Tibial artery (tissue), 4 donors: ENCODE data around the gene PKMYT1.

Source experiments
- DNase-seq, 2 donors: peaks; one replicate each; pipeline ENCODE4 v3.0.0-alpha.2; 2019
- H3K27ac ChIP-seq, 2 donors: fragments of 200-600 bp; sonication (generic) in 1 of 2; 1 replicate in 1 of 2; 2 replicates in 1 of 2; pipeline ENCODE4 v1.5.1; 2018 to 2019; ENCODE audit warnings: mild to moderate bottlenecking in 1 of 2
- H3K27me3 ChIP-seq, 2 donors: fragments of 200-600 bp; sonication (generic) in 1 of 2; one replicate each; pipeline versions ENCODE4 v1.5.1 to v1.6.0; 2016 to 2019
- H3K36me3 ChIP-seq, 3 donors: fragments of 200-600 bp; sonication (generic) in 2 of 3; one replicate each; pipeline ENCODE4 v1.5.1; 2016 to 2019; ENCODE audit warnings: mild to moderate bottlenecking in 2 of 3
- H3K4me1 ChIP-seq, 4 donors: fragments of 200-600 bp; sonication (generic) in 2 of 4; 1 replicate in 3 of 4; 2 replicates in 1 of 4; pipeline ENCODE4 v1.5.1; 2016 to 2019
- H3K4me3 ChIP-seq, 2 donors: fragments of 200-600 bp; sonication (generic) in 1 of 2; 1 replicate in 1 of 2; 2 replicates in 1 of 2; pipeline ENCODE4 v1.5.1; 2018 to 2019; ENCODE audit warnings: mild to moderate bottlenecking in 2 of 2
- H3K9me3 ChIP-seq, 3 donors: fragments of 200-600 bp; sonication (generic) in 1 of 3; one replicate each; pipeline ENCODE4 v1.5.1; 2016 to 2019
- CTCF ChIP-seq, 2 experiments: fragments of 200-600 bp in 1 of 2; fragments of 450-650 bp in 1 of 2; IDR thresholded peaks; one replicate each; pipeline ENCODE4 v1.5.1; 2017 to 2019; ENCODE audit warnings: antibody characterized with exemption in 2 of 2, mild to moderate bottlenecking in 1 of 2, moderate library complexity in 1 of 2
- intact Hi-C: fragments of 100-400 bp; cut with DNase I; formaldehyde crosslinking; loops from one replicate; pipeline ENCODE4 v1.15.0; 2023; ENCODE audit warnings: low total_unique reads

The PKMYT1 gene

DNA sequence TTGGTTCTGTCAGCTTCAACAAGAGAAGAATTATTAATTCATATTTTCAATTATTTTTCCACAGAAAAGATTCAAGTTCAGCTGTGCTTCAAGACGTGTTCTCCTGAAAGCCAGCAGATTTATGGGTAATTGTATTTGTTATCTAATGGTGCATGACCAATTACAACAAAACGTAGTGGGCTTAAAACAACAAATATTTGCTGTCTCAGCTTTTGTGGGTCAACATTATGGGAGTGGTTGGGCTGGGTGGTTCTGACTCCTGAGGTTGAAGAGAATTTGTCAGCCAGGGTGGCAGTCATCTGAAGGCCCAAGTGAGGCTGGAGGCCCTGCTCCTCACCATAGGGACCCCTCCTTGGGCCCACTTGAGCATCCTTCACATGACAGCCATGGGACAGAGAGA, 40.3 kb downstream of the PKMYT1 start:
- intact Hi-C loops = no loop called here
- H3K27ac ChIP-seq = no peak overlapping the region
- TF ChIP-seq CTCF (IDR thresholded peaks at IDR 0.05) = no peak
- DNase-seq = no peak
- peaks cover 65 to 95% (median 87%) of the 10 kb centered on the region in 3 donors for H3K36me3 ChIP-seq
- H3K27me3 ChIP-seq = no peaks in the 10 kb centered on the region
- no peak overlapping the region for H3K4me3 ChIP-seq
- H3K4me1 ChIP-seq = no peaks in the 10 kb centered on the region
- H3K9me3 ChIP-seq = no peaks in the 10 kb centered on the region

DNA sequence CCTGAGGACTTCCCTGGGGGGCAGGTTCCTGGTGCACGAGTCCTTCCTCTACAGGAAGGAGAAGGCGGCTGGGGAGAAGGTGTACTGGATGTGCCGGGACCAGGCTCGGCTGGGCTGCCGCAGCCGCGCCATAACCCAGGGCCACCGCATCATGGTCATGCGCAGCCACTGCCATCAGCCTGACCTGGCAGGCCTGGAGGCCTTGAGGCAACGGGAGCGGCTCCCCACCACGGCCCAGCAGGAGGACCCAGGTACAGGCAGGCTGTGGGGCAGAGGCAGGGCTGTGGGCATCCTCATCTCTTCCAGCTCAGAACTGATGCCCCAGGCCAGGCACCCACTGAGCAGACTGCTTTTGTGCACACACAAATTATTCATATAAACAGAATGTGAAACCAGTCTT, 42.0 kb downstream of the PKMYT1 start:
- peaks cover 83 to 97% (median 89%) of the 10 kb centered on the region in 3 donors for H3K36me3 ChIP-seq
- H3K27ac ChIP-seq = no peak overlapping the region
- H3K4me1 ChIP-seq = no peaks in the 10 kb centered on the region
- intact Hi-C loops = no loop called here
- H3K27me3 ChIP-seq = no peaks in the 10 kb centered on the region
- DNase-seq = no peak
- H3K4me3 ChIP-seq = no peak overlapping the region
- TF ChIP-seq CTCF (IDR thresholded peaks at IDR 0.05) = no peak
- H3K9me3 ChIP-seq = no peaks in the 10 kb centered on the region

DNA sequence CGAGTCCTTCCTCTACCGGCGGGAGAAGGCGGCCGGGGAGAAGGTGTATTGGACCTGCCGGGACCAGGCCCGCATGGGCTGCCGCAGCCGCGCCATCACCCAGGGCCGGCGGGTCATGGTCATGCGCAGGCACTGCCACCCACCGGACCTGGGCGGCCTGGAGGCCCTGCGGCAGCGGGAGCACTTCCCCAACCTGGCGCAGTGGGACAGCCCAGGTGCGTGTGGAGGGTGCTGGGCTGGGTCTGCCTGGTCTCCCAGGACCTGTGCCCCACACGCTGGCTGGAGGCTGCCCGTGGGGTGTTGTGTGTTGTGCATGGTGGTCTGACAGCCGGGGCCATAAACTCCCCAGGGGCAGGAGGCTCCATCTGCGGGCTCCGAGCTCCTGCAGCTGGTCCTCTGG, 43.1 kb downstream of the PKMYT1 start:
- no peak for TF ChIP-seq CTCF (IDR thresholded peaks at IDR 0.05)
- Histone ChIP-seq H3K36me3 (peaks cover 82 to 97% (median 85%) of the 10 kb centered on the region in 3 donors), H3K4me3 (no peak overlapping the region), H3K27me3 (no peaks in the 10 kb centered on the region), H3K27ac (no peak overlapping the region), H3K4me1 (no peaks in the 10 kb centered on the region), H3K9me3 (no peaks in the 10 kb centered on the region)
- no peak for DNase-seq
- intact Hi-C loops = no loop called here

DNA sequence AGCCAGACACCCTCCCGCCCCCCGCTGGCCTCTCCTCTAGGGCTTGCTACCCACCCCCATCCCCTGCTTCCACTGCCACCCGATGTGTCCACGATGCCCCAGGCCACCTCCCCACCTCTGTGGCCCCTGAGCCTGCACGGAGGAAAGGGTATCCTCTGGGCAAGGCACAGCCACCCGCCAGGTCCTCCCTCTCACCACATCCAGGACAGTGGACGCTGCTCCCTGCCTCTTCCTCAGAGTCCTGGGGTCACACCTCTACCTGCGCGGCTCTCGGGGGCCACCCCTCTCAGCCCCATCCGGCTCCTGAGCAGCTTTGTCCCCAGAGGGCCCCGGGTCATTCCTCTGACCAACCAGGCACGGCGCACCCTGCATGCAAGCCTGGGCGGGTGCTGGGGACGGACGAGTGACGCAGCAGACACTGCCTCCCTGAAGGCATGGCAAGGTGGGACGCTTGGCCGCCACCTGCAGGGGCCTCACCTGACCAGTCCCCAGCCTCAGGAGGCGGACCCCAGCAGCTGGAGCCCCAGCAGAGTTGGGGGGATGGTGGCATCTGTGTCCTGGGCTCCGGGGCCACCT, 43.7 kb downstream of the PKMYT1 start:
- Histone ChIP-seq H3K4me1 (no peaks in the 10 kb centered on the region), H3K36me3 (peaks cover 82 to 94% (median 83%) of the 10 kb centered on the region in 3 donors), H3K4me3 (no peak overlapping the region), H3K9me3 (no peaks in the 10 kb centered on the region), H3K27me3 (no peaks in the 10 kb centered on the region), H3K27ac (no peak overlapping the region)
- no peak for TF ChIP-seq CTCF (IDR thresholded peaks at IDR 0.05)
- DNase-seq = no peak
- intact Hi-C loops = no loop called here

DNA sequence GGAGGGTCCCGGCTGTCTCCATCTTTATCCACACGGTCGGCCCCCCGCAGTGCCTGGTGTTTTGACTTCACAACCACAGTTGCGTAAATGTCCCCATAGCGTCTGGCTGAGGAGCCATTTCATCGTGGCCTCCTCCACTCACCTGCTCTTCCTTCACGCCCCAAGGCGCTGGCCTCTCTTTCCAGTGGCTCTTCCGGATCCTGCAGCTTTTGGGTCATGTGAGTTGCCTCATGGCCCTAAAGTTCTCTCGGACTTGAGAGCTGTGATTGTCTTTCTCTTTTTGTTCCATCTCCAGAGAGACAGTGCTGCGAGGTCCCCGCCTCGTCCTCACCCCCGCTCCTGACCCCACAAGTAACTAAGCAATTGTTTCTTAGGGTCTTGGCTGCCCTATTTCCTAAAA, 45.8 kb downstream of the PKMYT1 start:
- no peak overlapping the region for H3K4me3 ChIP-seq
- no peaks in the 10 kb centered on the region for H3K9me3 ChIP-seq
- no peaks in the 10 kb centered on the region for H3K27me3 ChIP-seq
- no peaks in the 10 kb centered on the region for H3K4me1 ChIP-seq
- no peak overlapping the region for H3K27ac ChIP-seq
- intact Hi-C loops = no loop called here
- no peak for DNase-seq
- peaks cover 67 to 94% (median 82%) of the 10 kb centered on the region in 3 donors for H3K36me3 ChIP-seq
- TF ChIP-seq CTCF (IDR thresholded peaks at IDR 0.05) = no peak

DNA sequence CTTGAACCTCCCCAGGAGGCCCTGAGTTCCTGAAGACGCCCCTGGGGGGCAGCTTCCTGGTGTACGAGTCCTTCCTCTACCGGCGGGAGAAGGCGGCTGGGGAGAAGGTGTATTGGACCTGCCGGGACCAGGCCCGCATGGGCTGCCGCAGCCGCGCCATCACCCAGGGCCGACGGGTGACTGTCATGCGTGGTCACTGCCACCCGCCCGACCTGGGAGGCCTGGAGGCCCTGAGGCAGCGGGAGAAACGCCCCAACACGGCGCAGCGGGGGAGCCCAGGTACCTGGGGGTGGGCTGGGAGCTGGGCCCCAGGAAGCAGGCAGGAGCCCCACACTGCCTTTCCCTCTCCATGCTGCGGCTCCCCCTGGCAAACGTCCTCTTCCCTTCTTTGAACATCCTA, 46.5 kb downstream of the PKMYT1 start:
- no peaks in the 10 kb centered on the region for H3K27me3 ChIP-seq
- H3K9me3 ChIP-seq = no peaks in the 10 kb centered on the region
- no peak for DNase-seq
- no peak overlapping the region for H3K4me3 ChIP-seq
- H3K36me3 ChIP-seq = peaks cover 59 to 87% (median 76%) of the 10 kb centered on the region in 3 donors
- H3K4me1 ChIP-seq = no peaks in the 10 kb centered on the region
- intact Hi-C loops = no loop called here
- TF ChIP-seq CTCF (IDR thresholded peaks at IDR 0.05) = no peak
- H3K27ac ChIP-seq = no peak overlapping the region
